MM.1S (cell line): ENCODE measurements around the gene PHAF1.

Experiments used
- EZH2 ChIP-seq: fragments of 300-600 bp; sonication (generic); optimal IDR thresholded peaks from 2 replicates; pipeline ENCODE3; 2017; ENCODE audit warnings: low read depth, mild to moderate bottlenecking, antibody characterized with exemption, low read length, mixed read lengths
- TF ChIP-seq, protein P1 (sequence below): fragments of 300-600 bp; sonication (generic); IDR thresholded peaks from 2 replicates; pipeline ENCODE4 v1.5.1; 2016; ENCODE audit warnings: antibody characterized with exemption, low read length, mixed read lengths

- TF ChIP-seq, protein P1, sequence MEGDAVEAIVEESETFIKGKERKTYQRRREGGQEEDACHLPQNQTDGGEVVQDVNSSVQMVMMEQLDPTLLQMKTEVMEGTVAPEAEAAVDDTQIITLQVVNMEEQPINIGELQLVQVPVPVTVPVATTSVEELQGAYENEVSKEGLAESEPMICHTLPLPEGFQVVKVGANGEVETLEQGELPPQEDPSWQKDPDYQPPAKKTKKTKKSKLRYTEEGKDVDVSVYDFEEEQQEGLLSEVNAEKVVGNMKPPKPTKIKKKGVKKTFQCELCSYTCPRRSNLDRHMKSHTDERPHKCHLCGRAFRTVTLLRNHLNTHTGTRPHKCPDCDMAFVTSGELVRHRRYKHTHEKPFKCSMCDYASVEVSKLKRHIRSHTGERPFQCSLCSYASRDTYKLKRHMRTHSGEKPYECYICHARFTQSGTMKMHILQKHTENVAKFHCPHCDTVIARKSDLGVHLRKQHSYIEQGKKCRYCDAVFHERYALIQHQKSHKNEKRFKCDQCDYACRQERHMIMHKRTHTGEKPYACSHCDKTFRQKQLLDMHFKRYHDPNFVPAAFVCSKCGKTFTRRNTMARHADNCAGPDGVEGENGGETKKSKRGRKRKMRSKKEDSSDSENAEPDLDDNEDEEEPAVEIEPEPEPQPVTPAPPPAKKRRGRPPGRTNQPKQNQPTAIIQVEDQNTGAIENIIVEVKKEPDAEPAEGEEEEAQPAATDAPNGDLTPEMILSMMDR: no peak
- TF ChIP-seq EZH2: no peak
Observed at GRCh38 chr16:67150833-67151396, 41.2 kb downstream of the PHAF1 start, which contains the start of gene B3GNT9.
